A549 (cell line): ENCODE data around the gene MOXD1. TPM values are rescaled to one million over a fixed set of nuclear protein-coding genes. Genes with fewer than 3 reads are reported as not detected.

Experiments
- ATAC-seq, 2 experiments: fragments of 200-7000 bp in 1 of 2; fragments of >200 bp in 1 of 2; cut with Nextera tagmentation in 1 of 2; cut with Tn5 transposase in 1 of 2; 3 replicates each; pipeline versions ENCODE4 v1.8.0 to v1.9.1; 2018 to 2020; ENCODE audit warnings: mild to moderate bottlenecking in 1 of 2, moderate library complexity in 1 of 2
- CTCF ChIA-PET: fragments of 300-600 bp; sonication (Branson Sonifier 250); formaldehyde crosslinking; extraction: SDS; loops from one replicate; lab custom pipeline; 2021; ENCODE audit warnings: antibody characterized with exemption, inconsistent platforms; lab: Yijun Ruan, JAX
- POLR2A ChIA-PET: fragments of 350-600 bp; formaldehyde crosslinking; extraction: SDS; loops from one replicate; lab custom pipeline; 2021; ENCODE audit warnings: antibody characterized with exemption, inconsistent platforms; lab: Yijun Ruan, JAX
- DNase-seq, 2 experiments: peaks; one replicate each; pipeline versions ENCODE4 v3.0.0 to v3.0.0-alpha.2; 2011 to 2016; ENCODE audit warnings: low read depth in 1 of 2, low spot score in 1 of 2
- FAIRE-seq: peaks from 2 replicates; lab custom pipeline; 2011; peaks lifted over from hg19 to GRCh38; lab: Jason Lieb, UNC
- H3K27ac ChIP-seq, 2 experiments: fragments of >200 bp; sonication (Bioruptor Twin); formaldehyde crosslinking; 3 replicates each; pipeline ENCODE4 v1.5.1; 2016 to 2017
- H3K4me1 ChIP-seq: fragments of >200 bp; sonication (Bioruptor Twin); formaldehyde crosslinking; 3 replicates; pipeline ENCODE4 v1.6.1; 2016
- H3K4me2 ChIP-seq: fragments of >200 bp; sonication (Bioruptor Twin); formaldehyde crosslinking; 3 replicates; pipeline ENCODE4 v1.6.1; 2016
- H3K4me3 ChIP-seq: fragments of >200 bp; sonication (Bioruptor Twin); formaldehyde crosslinking; 3 replicates; pipeline ENCODE4 v1.5.1; 2016
- H3K9me3 ChIP-seq: fragments of >200 bp; sonication (Bioruptor Twin); formaldehyde crosslinking; 3 replicates; pipeline ENCODE4 v1.6.1; 2016
- CBX8 ChIP-seq: fragments of 200-600 bp; sonication (generic); IDR thresholded peaks from 2 replicates; pipeline ENCODE4 v1.6.1; 2016
- EHF ChIP-seq: fragments of 250-450 bp; sonication (Bioruptor Pico); IDR thresholded peaks from 2 replicates; pipeline ENCODE4 v1.5.0; 2020; ENCODE audit warnings: mild to moderate bottlenecking
- ESRRA ChIP-seq: fragments of 150-350 bp; IDR thresholded peaks from 2 replicates; pipeline ENCODE4 v1.6.1; 2014; ENCODE audit warnings: mild to moderate bottlenecking, low read length, borderline replicate concordance
- FOSL2 ChIP-seq, 2 experiments: fragments of 450-650 bp in 1 of 2; fragments of >200 bp in 1 of 2; sonication (Bioruptor Twin) in 1 of 2; formaldehyde crosslinking; IDR thresholded peaks; 2 replicates each; pipeline versions ENCODE4 v1.5.0 to v1.6.1; 2016 to 2020; ENCODE audit warnings: mild to moderate bottlenecking in 1 of 2, moderate library complexity in 1 of 2
- MAFK ChIP-seq: fragments of 450-650 bp; IDR thresholded peaks from 2 replicates; pipeline ENCODE4 v1.6.1; 2014; ENCODE audit not compliant: partially characterized antibody
- MYC ChIP-seq: IDR thresholded peaks from 2 replicates; pipeline ENCODE4 v1.6.1; 2012; ENCODE audit warnings: mild to moderate bottlenecking, inconsistent platforms, low read length, improper control_type of control experiment, borderline replicate concordance
- RCOR1 ChIP-seq: fragments of 150-350 bp; IDR thresholded peaks from 2 replicates; pipeline ENCODE4 v1.6.1; 2014; ENCODE audit warnings: antibody characterized with exemption, low read length, low read depth
- RNF2 ChIP-seq: fragments of 200-600 bp; sonication (generic); IDR thresholded peaks from 2 replicates; pipeline ENCODE4 v1.6.1; 2016; ENCODE audit warnings: low read depth, mild to moderate bottlenecking, antibody characterized with exemption, moderate library complexity, borderline replicate concordance
- SMC3 ChIP-seq: fragments of >200 bp; sonication (Bioruptor Twin); formaldehyde crosslinking; IDR thresholded peaks from 3 replicates; pipeline ENCODE4 v1.6.1; 2018; ENCODE audit warnings: inconsistent platforms
- SREBF2 ChIP-seq: fragments of 450-650 bp; IDR thresholded peaks from 2 replicates; pipeline ENCODE4 v1.6.1; 2014; ENCODE audit warnings: mild to moderate bottlenecking, moderate library complexity
- TP53 ChIP-seq: fragments of 250-450 bp; sonication (Bioruptor Pico); IDR thresholded peaks from 2 replicates; pipeline ENCODE4 v1.5.0; 2021; ENCODE audit warnings: mild to moderate bottlenecking, moderate library complexity
- ZFP36 ChIP-seq: fragments of 450-650 bp; IDR thresholded peaks from 2 replicates; pipeline ENCODE4 v1.6.1; 2014; ENCODE audit warnings: borderline replicate concordance; ENCODE audit not compliant: partially characterized antibody
- ZSCAN20 ChIP-seq: fragments of 250-450 bp; sonication (Bioruptor Pico); IDR thresholded peaks from 2 replicates; pipeline ENCODE4 v1.8.0; 2022; ENCODE audit warnings: mild to moderate bottlenecking, moderate library complexity
- WGBS: methylation state at CpG from one replicate; pipeline ENCODE4 v1.1.6; 2017; ENCODE audit errors: missing lambda C conversion rate; 5-methylcytosine and 5-hydroxymethylcytosine counted together
- polyA plus RNA-seq, 4 experiments: library from polyadenylated mRNA; depleted of rRNA in 3 of 4; stranded (reverse); fragments of >200 nt; fragmentation: RNase III in 1 of 4; extraction: RNeasy Plus Mini Kit Qiagen cat#74134 plus additional on column Dnase treatment in 1 of 4; gene quantifications; 2 replicates in 3 of 4; 3 replicates in 1 of 4; pipeline ENCODE4 v1.2.3, GENCODE V29; 2011 to 2017
- TF ChIP-seq, protein P1 (sequence below): IDR thresholded peaks from 2 replicates; pipeline ENCODE4 v1.6.1; 2012; ENCODE audit warnings: low read depth, borderline replicate concordance
- TF ChIP-seq, protein P2 (sequence below): fragments of 250-450 bp; sonication (Bioruptor Pico); IDR thresholded peaks from 2 replicates; pipeline ENCODE4 v1.5.0; 2020; ENCODE audit warnings: low read depth, mild to moderate bottlenecking, moderate library complexity
- TF ChIP-seq, protein P3 (sequence below): fragments of >200 bp; sonication (Bioruptor Twin); formaldehyde crosslinking; IDR thresholded peaks from 3 replicates; pipeline ENCODE4 v1.5.1; 2016
- TF ChIP-seq, protein P4 (sequence below): fragments of >200 bp; sonication (Bioruptor Twin); formaldehyde crosslinking; IDR thresholded peaks from 3 replicates; pipeline ENCODE4 v1.6.1; 2016
- TF ChIP-seq, protein P5 (sequence below): fragments of 200-600 bp; sonication (generic); IDR thresholded peaks from 2 replicates; pipeline ENCODE4 v1.6.1; 2016; ENCODE audit warnings: antibody characterized with exemption, mild to moderate bottlenecking, moderate library complexity

The MOXD1 gene
- polyA plus RNA-seq, 2 of the 4 experiments (the other 2 are of a cell fraction): 1.4 to 2.4 TPM

- FAIRE-seq (no peak), ATAC-seq (no peak), DNase-seq (no peak)
- no peak overlapping the region for H3K4me2 ChIP-seq
- TF ChIP-seq MAFK (no peak), SMC3 (no peak)
- no peaks in the 10 kb centered on the region for H3K9me3 ChIP-seq
- H3K4me3 ChIP-seq: no peak overlapping the region
- H3K4me1 ChIP-seq: peaks cover 7% of the 10 kb centered on the region; the same call in 2 of the 3 replicates
- H3K27ac ChIP-seq: no peak overlapping the region
- POLR2A ChIA-PET: no interaction called here
- 12% methylated on average over 1 of the region's 1 CpG for WGBS
- CTCF ChIA-PET: no interaction called here
Measured at GRCh38 chr6:132361101-132361500, 40.2 kb downstream of the MOXD1 start.

DNA sequence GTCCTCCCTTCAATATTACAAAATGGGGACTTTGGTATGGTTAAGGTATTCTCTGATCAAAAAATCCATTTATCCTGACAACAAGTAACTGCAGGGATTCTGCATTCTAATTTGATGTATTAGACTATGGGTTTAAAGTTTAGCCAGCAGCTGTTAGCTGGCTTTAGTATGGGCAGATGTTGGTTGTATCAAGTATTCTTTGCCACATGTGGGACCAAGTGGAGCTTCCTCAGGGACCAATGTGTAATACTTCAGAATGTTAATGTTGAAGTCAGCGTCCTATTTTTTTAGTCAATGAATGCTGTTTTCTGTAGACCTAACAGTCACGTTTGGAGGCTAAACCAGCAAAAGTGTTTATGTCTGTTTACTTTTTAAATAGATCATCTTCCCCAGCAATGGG lies 41.4 kb downstream of the MOXD1 start:
- no peak overlapping the region for H3K4me2 ChIP-seq
- no peak overlapping the region for H3K4me3 ChIP-seq
- no peak for DNase-seq
- WGBS: 54% methylated on average over 2 of the region's 2 CpGs
- ChIA-PET CTCF (no interaction called here), POLR2A (no interaction called here)
- ATAC-seq: no peak
- H3K9me3 ChIP-seq: no peaks in the 10 kb centered on the region
- no peak for TF ChIP-seq FOSL2 (IDR thresholded peaks at IDR 0.05)
- no peak for TF ChIP-seq FOSL2 (CRISPR knock-in tag; IDR thresholded peaks at IDR 0.05)
- TF ChIP-seq ZSCAN20 (CRISPR knock-in tag): no peak
- no peak for TF ChIP-seq RNF2
- no peak for TF ChIP-seq SREBF2
- no peak for TF ChIP-seq ESRRA
- TF ChIP-seq MYC: no peak
- TF ChIP-seq, protein P1, sequence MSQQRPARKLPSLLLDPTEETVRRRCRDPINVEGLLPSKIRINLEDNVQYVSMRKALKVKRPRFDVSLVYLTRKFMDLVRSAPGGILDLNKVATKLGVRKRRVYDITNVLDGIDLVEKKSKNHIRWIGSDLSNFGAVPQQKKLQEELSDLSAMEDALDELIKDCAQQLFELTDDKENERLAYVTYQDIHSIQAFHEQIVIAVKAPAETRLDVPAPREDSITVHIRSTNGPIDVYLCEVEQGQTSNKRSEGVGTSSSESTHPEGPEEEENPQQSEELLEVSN: no peak
- TF ChIP-seq, protein P2, sequence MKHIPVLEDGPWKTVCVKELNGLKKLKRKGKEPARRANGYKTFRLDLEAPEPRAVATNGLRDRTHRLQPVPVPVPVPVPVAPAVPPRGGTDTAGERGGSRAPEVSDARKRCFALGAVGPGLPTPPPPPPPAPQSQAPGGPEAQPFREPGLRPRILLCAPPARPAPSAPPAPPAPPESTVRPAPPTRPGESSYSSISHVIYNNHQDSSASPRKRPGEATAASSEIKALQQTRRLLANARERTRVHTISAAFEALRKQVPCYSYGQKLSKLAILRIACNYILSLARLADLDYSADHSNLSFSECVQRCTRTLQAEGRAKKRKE (CRISPR knock-in tag): no peak
- TF ChIP-seq, protein P3, sequence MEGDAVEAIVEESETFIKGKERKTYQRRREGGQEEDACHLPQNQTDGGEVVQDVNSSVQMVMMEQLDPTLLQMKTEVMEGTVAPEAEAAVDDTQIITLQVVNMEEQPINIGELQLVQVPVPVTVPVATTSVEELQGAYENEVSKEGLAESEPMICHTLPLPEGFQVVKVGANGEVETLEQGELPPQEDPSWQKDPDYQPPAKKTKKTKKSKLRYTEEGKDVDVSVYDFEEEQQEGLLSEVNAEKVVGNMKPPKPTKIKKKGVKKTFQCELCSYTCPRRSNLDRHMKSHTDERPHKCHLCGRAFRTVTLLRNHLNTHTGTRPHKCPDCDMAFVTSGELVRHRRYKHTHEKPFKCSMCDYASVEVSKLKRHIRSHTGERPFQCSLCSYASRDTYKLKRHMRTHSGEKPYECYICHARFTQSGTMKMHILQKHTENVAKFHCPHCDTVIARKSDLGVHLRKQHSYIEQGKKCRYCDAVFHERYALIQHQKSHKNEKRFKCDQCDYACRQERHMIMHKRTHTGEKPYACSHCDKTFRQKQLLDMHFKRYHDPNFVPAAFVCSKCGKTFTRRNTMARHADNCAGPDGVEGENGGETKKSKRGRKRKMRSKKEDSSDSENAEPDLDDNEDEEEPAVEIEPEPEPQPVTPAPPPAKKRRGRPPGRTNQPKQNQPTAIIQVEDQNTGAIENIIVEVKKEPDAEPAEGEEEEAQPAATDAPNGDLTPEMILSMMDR: no peak
- no peak for TF ChIP-seq TP53 (CRISPR knock-in tag)
- TF ChIP-seq, protein P4, sequence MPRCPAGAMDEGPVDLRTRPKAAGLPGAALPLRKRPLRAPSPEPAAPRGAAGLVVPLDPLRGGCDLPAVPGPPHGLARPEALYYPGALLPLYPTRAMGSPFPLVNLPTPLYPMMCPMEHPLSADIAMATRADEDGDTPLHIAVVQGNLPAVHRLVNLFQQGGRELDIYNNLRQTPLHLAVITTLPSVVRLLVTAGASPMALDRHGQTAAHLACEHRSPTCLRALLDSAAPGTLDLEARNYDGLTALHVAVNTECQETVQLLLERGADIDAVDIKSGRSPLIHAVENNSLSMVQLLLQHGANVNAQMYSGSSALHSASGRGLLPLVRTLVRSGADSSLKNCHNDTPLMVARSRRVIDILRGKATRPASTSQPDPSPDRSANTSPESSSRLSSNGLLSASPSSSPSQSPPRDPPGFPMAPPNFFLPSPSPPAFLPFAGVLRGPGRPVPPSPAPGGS: no peak
- TF ChIP-seq, protein P5, sequence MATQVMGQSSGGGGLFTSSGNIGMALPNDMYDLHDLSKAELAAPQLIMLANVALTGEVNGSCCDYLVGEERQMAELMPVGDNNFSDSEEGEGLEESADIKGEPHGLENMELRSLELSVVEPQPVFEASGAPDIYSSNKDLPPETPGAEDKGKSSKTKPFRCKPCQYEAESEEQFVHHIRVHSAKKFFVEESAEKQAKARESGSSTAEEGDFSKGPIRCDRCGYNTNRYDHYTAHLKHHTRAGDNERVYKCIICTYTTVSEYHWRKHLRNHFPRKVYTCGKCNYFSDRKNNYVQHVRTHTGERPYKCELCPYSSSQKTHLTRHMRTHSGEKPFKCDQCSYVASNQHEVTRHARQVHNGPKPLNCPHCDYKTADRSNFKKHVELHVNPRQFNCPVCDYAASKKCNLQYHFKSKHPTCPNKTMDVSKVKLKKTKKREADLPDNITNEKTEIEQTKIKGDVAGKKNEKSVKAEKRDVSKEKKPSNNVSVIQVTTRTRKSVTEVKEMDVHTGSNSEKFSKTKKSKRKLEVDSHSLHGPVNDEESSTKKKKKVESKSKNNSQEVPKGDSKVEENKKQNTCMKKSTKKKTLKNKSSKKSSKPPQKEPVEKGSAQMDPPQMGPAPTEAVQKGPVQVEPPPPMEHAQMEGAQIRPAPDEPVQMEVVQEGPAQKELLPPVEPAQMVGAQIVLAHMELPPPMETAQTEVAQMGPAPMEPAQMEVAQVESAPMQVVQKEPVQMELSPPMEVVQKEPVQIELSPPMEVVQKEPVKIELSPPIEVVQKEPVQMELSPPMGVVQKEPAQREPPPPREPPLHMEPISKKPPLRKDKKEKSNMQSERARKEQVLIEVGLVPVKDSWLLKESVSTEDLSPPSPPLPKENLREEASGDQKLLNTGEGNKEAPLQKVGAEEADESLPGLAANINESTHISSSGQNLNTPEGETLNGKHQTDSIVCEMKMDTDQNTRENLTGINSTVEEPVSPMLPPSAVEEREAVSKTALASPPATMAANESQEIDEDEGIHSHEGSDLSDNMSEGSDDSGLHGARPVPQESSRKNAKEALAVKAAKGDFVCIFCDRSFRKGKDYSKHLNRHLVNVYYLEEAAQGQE: no peak
- no peak for TF ChIP-seq CBX8
- TF ChIP-seq RCOR1: no peak
- TF ChIP-seq ZFP36: no peak
- no peak for TF ChIP-seq EHF (CRISPR knock-in tag)
- no peak for FAIRE-seq
- peaks cover 10% of the 10 kb centered on the region; the same call in 2 of the 3 replicates for H3K4me1 ChIP-seq
- H3K27ac ChIP-seq: no peak overlapping the region
